GM18907 (cell line): ENCODE results near the gene FLNB.
A peak's percentile ranks its signal among the peaks of the same experiment; 100 is the strongest.
"Not testable (repeated sequence)": the region's sequence is repeated elsewhere in the genome, so short reads cannot be mapped to it uniquely, and the experiment has no call there.

Source experiments
- ATAC-seq: cut with Tn5 transposase; IDR thresholded peaks from one replicate; pipeline ENCODE4 v1.9.1; 2021; ENCODE audit warnings: mild to moderate bottlenecking, moderate library complexity; ENCODE audit not compliant: unreplicated experiment

The FLNB gene

GRCh38 chr3:57981483-57982087, 26.6 kb upstream of the FLNB start:
- ATAC-seq, result no peak

GRCh38 chr3:57982561-57983243, 25.5 kb upstream of the FLNB start:
- no peak for ATAC-seq

- ATAC-seq, result peak; percentile 99
Measured at GRCh38 chr3:57983734-57984518, 24.3 kb upstream of the FLNB start.

- ATAC-seq, result no peak
Measured at GRCh38 chr3:57985176-57985983, 22.8 kb upstream of the FLNB start.

- no peak for ATAC-seq
Measured at GRCh38 chr3:57985984-57986246, 22.3 kb upstream of the FLNB start.

- ATAC-seq, result no peak
Measured at GRCh38 chr3:57986261-57986660, 22.0 kb upstream of the FLNB start.

GRCh38 chr3:57989198-57989597, 19.0 kb upstream of the FLNB start:
- not testable (repeated sequence) for ATAC-seq

GRCh38 chr3:57989646-57990045, 18.6 kb upstream of the FLNB start:
- ATAC-seq, result no peak

GRCh38 chr3:57992452-57993213, 15.6 kb upstream of the FLNB start:
- no peak for ATAC-seq

GRCh38 chr3:57998366-57999283, 9.6 kb upstream of the FLNB start:
- no peak for ATAC-seq

- ATAC-seq, result no peak
Measured at GRCh38 chr3:57999417-58000115, 8.7 kb upstream of the FLNB start.

- no peak for ATAC-seq
Measured at GRCh38 chr3:58000306-58001085, 7.7 kb upstream of the FLNB start.

GRCh38 chr3:58001086-58001467, 7.1 kb upstream of the FLNB start:
- no peak for ATAC-seq

- ATAC-seq, result no peak
Measured at GRCh38 chr3:58001979-58002378, 6.2 kb upstream of the FLNB start.

- ATAC-seq, result no peak
Measured at GRCh38 chr3:58003093-58003492, 5.1 kb upstream of the FLNB start.

- no peak for ATAC-seq
Measured at GRCh38 chr3:58004973-58005372, 3.2 kb upstream of the FLNB start.

- ATAC-seq, result no peak
Measured at GRCh38 chr3:58005669-58006068, 2.6 kb upstream of the FLNB start.

GRCh38 chr3:58006661-58007060, 1.6 kb upstream of the FLNB start:
- ATAC-seq, result no peak
